ENCODE results near the gene CCDC167.
"Not testable (repeated sequence)": the region's sequence is repeated elsewhere in the genome, so short reads cannot be mapped to it uniquely, and the experiment has no call there.

Gene CCDC167

DNA sequence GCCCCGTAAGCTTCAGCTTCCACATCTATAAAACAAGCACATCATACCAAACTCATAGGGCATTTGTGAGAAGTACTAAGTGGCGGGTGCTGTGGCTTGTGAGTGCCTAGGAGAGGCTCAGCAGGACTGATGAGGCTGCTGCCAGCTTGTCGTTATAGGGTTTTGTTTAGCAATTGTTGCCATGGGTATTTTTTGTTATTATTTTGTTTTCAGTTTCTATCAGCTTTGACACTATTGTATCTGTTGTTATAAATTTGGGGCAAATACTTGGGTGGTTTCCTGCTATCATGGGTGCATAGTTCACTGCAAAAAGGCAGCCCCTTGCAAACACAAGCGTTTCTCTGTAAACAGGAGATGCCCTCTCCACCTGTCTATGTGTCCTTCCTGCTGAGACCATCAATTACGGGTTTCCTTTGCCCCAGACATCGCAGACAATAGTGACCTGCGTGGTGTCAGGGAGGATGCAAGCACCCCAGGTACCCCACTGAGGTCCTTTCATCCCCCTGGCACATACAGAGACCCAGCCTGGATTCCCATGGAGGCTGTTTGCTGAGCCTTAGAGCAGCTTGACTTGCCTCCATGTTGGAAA is 3.1 kb upstream of the CCDC167 start:
- H3K36me3 ChIP-seq (ENCODE audit: control insufficient read depth, insufficient read depth, low read length) = no peaks in the 10 kb centered on the region
- no peak for DNase-seq (ENCODE audit: extremely low read depth, insufficient read length)
- TF ChIP-seq, protein P1, sequence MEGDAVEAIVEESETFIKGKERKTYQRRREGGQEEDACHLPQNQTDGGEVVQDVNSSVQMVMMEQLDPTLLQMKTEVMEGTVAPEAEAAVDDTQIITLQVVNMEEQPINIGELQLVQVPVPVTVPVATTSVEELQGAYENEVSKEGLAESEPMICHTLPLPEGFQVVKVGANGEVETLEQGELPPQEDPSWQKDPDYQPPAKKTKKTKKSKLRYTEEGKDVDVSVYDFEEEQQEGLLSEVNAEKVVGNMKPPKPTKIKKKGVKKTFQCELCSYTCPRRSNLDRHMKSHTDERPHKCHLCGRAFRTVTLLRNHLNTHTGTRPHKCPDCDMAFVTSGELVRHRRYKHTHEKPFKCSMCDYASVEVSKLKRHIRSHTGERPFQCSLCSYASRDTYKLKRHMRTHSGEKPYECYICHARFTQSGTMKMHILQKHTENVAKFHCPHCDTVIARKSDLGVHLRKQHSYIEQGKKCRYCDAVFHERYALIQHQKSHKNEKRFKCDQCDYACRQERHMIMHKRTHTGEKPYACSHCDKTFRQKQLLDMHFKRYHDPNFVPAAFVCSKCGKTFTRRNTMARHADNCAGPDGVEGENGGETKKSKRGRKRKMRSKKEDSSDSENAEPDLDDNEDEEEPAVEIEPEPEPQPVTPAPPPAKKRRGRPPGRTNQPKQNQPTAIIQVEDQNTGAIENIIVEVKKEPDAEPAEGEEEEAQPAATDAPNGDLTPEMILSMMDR (IDR thresholded peaks at IDR 0.05; ENCODE audit: insufficient read depth, low read length, poor library complexity, severe bottlenecking) = no peak
- no peaks in the 10 kb centered on the region for H3K27me3 ChIP-seq (replicated peaks; ENCODE audit: control insufficient read depth, insufficient read depth, low read length)
- H3K4me3 ChIP-seq (replicated peaks; ENCODE audit: low read depth, low read length) = no peak overlapping the region

DNA sequence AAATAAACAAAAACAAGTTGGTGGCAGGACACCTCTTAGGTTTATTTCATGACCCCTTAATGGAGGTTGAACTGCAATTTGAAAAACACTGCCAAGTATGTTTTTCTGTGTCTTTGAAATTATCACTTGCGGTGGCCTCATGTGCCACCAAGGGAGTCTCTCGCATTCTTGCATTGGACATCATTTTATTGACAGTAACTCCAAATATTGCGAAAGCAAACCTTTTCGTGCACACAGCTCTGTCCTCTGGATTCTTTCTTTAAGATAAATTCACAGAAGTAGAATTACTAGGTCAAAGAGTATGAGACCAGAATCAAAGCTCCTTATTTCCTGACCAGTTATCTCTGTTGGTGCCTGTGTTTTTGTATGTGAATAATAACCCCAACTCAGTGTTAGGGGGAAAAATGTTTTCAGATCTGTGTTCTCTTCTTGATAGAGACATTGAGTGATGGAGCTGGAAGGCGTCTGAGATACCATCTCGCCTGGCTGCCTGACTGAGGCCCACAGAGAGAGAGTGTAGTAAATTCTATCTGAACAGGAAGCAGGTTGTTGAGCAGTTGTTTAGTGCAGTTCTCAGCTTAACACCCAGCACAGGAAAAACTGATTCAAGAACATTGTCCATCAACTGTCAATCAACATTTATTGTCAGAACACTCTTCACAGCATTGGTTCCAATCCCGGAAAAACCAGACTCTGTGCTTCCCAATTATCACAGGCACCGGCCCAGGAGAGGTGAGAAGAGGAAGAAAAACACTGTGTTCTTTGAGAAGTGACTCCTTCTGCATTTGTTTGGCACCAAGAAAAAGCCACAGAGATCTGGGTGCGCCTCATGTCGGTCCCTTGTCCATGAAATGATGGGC is 2.2 kb upstream of the CCDC167 start:
- no peaks in the 10 kb centered on the region for H3K36me3 ChIP-seq (ENCODE audit: control insufficient read depth, insufficient read depth, low read length)
- no peaks in the 10 kb centered on the region for H3K27me3 ChIP-seq (replicated peaks; ENCODE audit: control insufficient read depth, insufficient read depth, low read length)
- DNase-seq (ENCODE audit: extremely low read depth, insufficient read length) = no peak
- TF ChIP-seq, protein P1 (IDR thresholded peaks at IDR 0.05; ENCODE audit: insufficient read depth, low read length, poor library complexity, severe bottlenecking) = no peak
- no peak overlapping the region for H3K4me3 ChIP-seq (replicated peaks; ENCODE audit: low read depth, low read length)

DNA sequence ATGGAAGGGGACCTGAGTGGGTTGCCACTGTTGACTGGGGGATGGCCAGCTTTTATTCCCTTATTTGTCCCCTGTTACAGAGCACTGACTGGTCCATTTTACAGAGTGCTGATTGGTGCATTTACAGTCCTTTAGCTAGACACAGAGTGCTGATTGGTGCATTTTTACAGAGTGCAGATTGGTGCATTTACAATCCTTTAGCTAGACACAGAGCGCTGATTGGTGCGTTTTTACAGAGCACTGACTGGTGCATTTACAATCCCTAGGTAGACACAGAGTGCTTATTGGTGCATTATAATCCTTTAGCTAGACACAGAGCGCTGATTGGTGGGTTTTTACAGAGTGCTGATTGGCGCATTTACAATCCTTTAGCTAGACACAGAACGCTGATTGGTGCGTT is 1.2 kb upstream of the CCDC167 start:
- not testable (repeated sequence) for H3K36me3 ChIP-seq (ENCODE audit: control insufficient read depth, insufficient read depth, low read length); H3K4me3 ChIP-seq (replicated peaks; ENCODE audit: low read depth, low read length); DNase-seq (ENCODE audit: extremely low read depth, insufficient read length); H3K27me3 ChIP-seq (replicated peaks; ENCODE audit: control insufficient read depth, insufficient read depth, low read length)

DNA sequence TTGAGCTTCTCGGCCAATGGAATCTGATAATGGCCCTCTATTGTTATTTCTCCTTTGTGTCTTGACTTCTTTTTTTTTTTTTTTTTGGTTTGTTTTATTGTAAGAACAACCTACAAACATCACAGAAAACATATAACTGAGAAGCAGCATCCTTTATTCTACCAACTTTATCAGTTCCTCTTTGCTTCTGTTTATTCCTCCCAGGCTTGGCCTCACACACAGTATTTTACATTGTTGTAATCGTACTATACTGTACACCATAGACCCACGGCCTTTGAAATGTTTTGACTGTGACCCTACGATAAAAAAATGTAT is 558 bp upstream of the CCDC167 start:
- no peak for DNase-seq (ENCODE audit: extremely low read depth, insufficient read length)
- no peaks in the 10 kb centered on the region for H3K27me3 ChIP-seq (replicated peaks; ENCODE audit: control insufficient read depth, insufficient read depth, low read length)
- TF ChIP-seq, protein P1 (IDR thresholded peaks at IDR 0.05; ENCODE audit: insufficient read depth, low read length, poor library complexity, severe bottlenecking) = no peak
- H3K36me3 ChIP-seq (ENCODE audit: control insufficient read depth, insufficient read depth, low read length) = no peaks in the 10 kb centered on the region
- no peak overlapping the region; the same call in 1 of the 2 replicates for H3K4me3 ChIP-seq (replicated peaks; ENCODE audit: low read depth, low read length)

DNA sequence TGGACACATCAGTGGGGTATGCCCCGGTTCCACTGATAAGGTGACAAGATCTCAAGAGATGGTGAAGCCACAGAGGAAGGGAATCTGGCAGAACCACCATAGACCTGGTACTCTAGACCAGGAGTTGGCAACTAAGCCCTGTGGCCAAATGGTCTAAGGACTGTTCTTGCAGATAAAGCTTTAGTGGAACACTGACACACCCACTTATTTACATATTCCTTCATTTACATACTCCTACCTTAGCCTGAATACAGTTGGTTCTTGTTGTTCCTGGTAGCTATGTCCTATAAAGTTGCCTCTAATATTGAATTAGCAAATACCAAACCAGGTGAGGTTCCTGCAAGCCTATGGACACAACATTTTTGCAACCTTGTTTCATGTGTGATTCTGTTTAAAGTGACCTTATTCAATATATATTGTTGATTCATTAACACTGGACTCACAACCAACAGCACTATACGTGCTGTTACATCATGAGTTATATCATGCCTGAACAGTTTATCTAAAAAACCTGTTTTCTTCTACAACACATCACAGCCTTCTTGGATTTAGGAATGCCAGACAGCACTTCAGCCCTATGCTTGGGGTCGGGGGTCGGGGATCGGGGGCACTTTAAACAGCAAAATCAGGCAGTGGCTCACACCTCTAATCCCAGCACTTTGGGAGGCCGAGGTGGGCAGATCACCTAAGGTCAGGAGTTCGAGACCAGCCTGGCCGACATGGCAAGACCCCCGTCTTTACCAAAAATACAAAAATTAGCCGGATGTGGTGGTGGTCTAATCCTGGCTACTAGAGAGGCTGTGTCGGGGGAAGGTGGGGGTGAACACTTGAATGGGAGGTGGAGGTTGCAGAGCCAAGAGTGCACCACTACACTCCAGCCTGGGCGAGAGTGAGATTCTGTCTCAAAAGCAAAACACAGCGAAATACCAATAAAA is 2.5 kb downstream of the CCDC167 start:
- Histone ChIP-seq H3K36me3 (ENCODE audit: control insufficient read depth, insufficient read depth, low read length) (peaks cover 2% of the 10 kb centered on the region), H3K4me3 (replicated peaks; ENCODE audit: low read depth, low read length) (peak overlapping the region; percentile 41), H3K27me3 (replicated peaks; ENCODE audit: control insufficient read depth, insufficient read depth, low read length) (no peaks in the 10 kb centered on the region)
- no peak for DNase-seq (ENCODE audit: extremely low read depth, insufficient read length)
- TF ChIP-seq, protein P1 (IDR thresholded peaks at IDR 0.05; ENCODE audit: insufficient read depth, low read length, poor library complexity, severe bottlenecking) = no peak
